Activated CD4-positive, alpha-beta memory T cell treated with anti-CD3 and anti-CD28 coated beads for 36 hours (primary cell): ENCODE data around the gene CREB3L2. TPM values are rescaled to one million over a fixed set of nuclear protein-coding genes. Genes with fewer than 3 reads are reported as not detected.
"Not testable (repeated sequence)": the region's sequence is repeated elsewhere in the genome, so short reads cannot be mapped to it uniquely, and the experiment has no call there.

Experiments used
- CTCF ChIA-PET: fragments of 350-600 bp; sonication (Branson Sonifier 250); formaldehyde crosslinking; loops from one replicate; lab custom pipeline; 2021; ENCODE audit warnings: antibody characterized with exemption, inconsistent platforms; lab: Charles Lee
- POLR2A ChIA-PET: fragments of 350-600 bp; sonication (Branson Sonifier 250); formaldehyde crosslinking; loops from one replicate; lab custom pipeline; 2021; ENCODE audit warnings: antibody characterized with exemption; lab: Charles Lee
- DNase-seq: peaks from one replicate; pipeline ENCODE4 v3.0.0-alpha.2; 2020
- H3K27ac Mint-ChIP-seq: one replicate; pipeline ENCODE4 v1.8.0; 2021; ENCODE audit warnings: mixed read lengths
- H3K27me3 Mint-ChIP-seq: one replicate; pipeline ENCODE4 v1.8.0; 2021; ENCODE audit warnings: mixed read lengths
- H3K36me3 Mint-ChIP-seq: one replicate; pipeline ENCODE4 v1.8.0; 2021; ENCODE audit warnings: mixed read lengths
- H3K4me1 Mint-ChIP-seq: one replicate; pipeline ENCODE4 v1.8.0; 2021; ENCODE audit warnings: low read depth, mixed read lengths
- H3K4me3 Mint-ChIP-seq: one replicate; pipeline ENCODE4 v1.8.0; 2021; ENCODE audit warnings: mild to moderate bottlenecking, mixed read lengths
- H3K9me3 Mint-ChIP-seq: one replicate; pipeline ENCODE4 v1.8.0; 2021; ENCODE audit warnings: mixed read lengths
- intact Hi-C: fragments of 100-400 bp; cut with micrococcal nuclease; formaldehyde crosslinking; loops from one replicate; pipeline ENCODE4 v1.15.1; 2023
- total RNA-seq, 2 experiments: library from RNA; stranded (reverse); gene quantifications; one replicate each; pipeline ENCODE4 v1.2.3, GENCODE V29; 2021

The CREB3L2 gene
- total RNA-seq: 10 to 100 TPM; 36.1 to 39.4 TPM

- ChIA-PET POLR2A (interaction anchor here (0.7 to 1.7 kb wide), 4 partner anchors 9 to 98 kb away, joined by 3 to 8 read pairs (median 3); no protein-coding TSS in a partner anchor), CTCF (interaction anchor here (0.6 to 15.3 kb wide), 27 partner anchors 9 to 885 kb away, joined by 3 to 433 read pairs (median 5); partner anchors contain the start of gene TRIM24)
- no peaks in the 10 kb centered on the region for H3K27me3 Mint-ChIP-seq
- peak within 1 kb of the TSS; percentile 87 for H3K27ac Mint-ChIP-seq
- intact Hi-C loops: loop anchor here (1.0 to 5.0 kb wide), 7 partner anchors 9 to 876 kb away; partner anchors contain the start of gene TRIM24
- H3K4me1 Mint-ChIP-seq: peaks cover 37% of the 10 kb centered on the region
- no peaks in the 10 kb centered on the region for H3K9me3 Mint-ChIP-seq
- peak within 1 kb of the TSS; percentile 94 for H3K4me3 Mint-ChIP-seq
- H3K36me3 Mint-ChIP-seq: peaks cover 9% of the 10 kb centered on the region
- peak; percentile 79 for DNase-seq
Measured at GRCh38 chr7:138001529-138002095, at the start of gene CREB3L2. TSS of gene CREB3L2 (minus strand) at chr7:138002086. CDS start at chr7:138001705, 381 bp downstream.

DNA sequence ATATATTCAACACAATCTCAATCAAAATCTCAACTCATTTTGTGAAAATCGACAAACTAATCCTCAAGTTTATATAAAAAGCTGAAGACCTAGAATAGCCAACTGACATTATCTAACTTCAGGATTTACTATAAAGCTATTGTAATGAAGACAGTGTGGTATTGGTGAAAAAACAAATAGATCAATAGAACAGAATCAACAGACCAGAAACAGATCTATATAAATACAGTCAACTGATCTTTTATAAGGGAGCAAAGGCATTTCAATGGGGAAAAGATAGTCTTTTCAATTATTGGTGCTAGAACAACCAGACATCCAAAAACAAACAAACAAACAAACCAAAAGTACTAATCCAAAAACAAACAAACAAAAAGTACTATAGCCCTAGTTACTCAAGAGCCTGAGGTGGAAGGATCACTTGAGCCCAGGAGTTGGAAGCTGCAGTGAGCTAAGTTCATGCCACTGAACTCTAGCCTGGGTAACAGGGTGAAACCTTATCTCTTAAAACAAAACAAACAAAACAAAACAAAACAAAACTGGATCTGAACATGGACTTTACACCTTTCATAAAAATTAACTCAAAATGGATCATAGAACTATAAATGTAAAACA, 47.7 kb upstream of the CREB3L2 start:
- no peak overlapping the region for H3K27ac Mint-ChIP-seq
- no peaks in the 10 kb centered on the region for H3K36me3 Mint-ChIP-seq
- H3K27me3 Mint-ChIP-seq: peaks cover 8% of the 10 kb centered on the region
- no peak for DNase-seq
- CTCF ChIA-PET: no interaction called here
- no peaks in the 10 kb centered on the region for H3K4me1 Mint-ChIP-seq
- H3K9me3 Mint-ChIP-seq: peaks cover 5% of the 10 kb centered on the region
- POLR2A ChIA-PET: no interaction called here
- intact Hi-C loops: no loop called here
- H3K4me3 Mint-ChIP-seq: no peak overlapping the region

DNA sequence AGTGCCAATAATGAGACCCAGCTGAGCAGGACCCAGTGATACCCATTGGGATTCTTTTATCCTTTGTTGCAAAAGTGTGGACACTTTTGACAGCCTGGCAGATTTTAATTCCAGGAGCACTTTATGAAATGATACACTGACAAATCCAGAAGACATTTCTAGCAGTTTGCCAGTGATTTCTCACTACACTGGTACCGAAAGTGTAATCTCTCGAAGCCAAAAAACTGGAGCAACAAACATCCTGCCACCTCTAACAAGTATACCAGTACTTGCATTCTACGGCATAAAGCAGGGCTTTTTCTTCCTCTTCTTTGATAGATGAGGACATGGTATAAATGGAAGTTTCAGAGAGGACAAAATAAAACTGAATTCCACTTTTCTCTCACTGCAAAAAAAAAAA, 46.0 kb upstream of the CREB3L2 start:
- no peaks in the 10 kb centered on the region for H3K36me3 Mint-ChIP-seq
- no peak for DNase-seq
- peaks cover 5% of the 10 kb centered on the region for H3K9me3 Mint-ChIP-seq
- ChIA-PET POLR2A (no interaction called here), CTCF (no interaction called here)
- peaks cover 8% of the 10 kb centered on the region for H3K27me3 Mint-ChIP-seq
- H3K4me3 Mint-ChIP-seq: no peak overlapping the region
- no peaks in the 10 kb centered on the region for H3K4me1 Mint-ChIP-seq
- no peak overlapping the region for H3K27ac Mint-ChIP-seq
- intact Hi-C loops: no loop called here

DNA sequence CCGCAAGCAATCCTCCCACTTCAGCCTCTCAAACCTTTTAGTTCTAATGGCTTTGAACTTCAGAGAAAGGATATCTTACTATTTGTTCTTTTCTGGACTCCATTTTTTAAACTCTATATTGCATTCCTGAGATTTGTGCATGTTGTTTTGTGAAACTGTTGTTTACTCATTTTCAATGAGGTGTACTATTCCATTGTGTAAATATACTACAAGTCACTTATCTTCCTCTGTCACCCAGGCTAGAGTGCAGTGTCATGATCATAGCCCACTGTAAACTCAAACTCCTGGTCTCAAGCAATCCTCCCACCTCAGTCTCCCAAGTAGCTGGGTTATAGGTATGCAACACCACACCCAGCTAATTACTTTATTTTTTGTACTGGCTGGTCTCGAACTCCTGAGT, 43.0 kb upstream of the CREB3L2 start:
- Mint-ChIP-seq H3K27ac (no peak overlapping the region), H3K4me3 (no peak overlapping the region), H3K36me3 (no peaks in the 10 kb centered on the region), H3K27me3 (peaks cover 22% of the 10 kb centered on the region), H3K4me1 (no peaks in the 10 kb centered on the region), H3K9me3 (no peaks in the 10 kb centered on the region)
- ChIA-PET POLR2A (no interaction called here), CTCF (interaction anchor here (1.1 kb wide), 1 partner anchor 36 kb away, joined by 3 read pairs; no protein-coding TSS in a partner anchor)
- intact Hi-C loops: no loop called here
- no peak for DNase-seq

- H3K4me1 Mint-ChIP-seq, DNase-seq, intact Hi-C loops, H3K27ac Mint-ChIP-seq, POLR2A ChIA-PET, H3K36me3 Mint-ChIP-seq, CTCF ChIA-PET, H3K9me3 Mint-ChIP-seq, H3K4me3 Mint-ChIP-seq: not testable (repeated sequence)
- H3K27me3 Mint-ChIP-seq: peaks cover 27% of the 10 kb centered on the region
Measured at GRCh38 chr7:138040063-138040462, 38.2 kb upstream of the CREB3L2 start.

DNA sequence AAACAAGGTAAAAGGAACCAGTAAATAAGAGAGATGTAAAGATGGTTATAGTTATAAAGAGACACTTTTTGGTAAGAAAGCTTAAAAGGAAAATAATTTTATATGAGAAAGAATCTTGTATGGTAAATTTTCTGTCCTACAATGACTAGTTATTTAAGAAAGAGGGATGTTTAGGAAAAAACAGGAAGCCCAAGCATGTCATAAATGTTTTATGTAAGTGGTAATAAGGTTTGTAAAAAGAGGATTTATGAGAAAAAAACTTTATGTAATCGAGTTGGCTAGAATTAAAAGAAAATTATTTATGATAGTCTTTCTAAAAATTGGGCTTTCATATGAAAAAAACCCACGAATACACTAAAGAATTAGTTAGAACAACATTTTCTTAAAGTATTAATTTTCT, 34.2 kb upstream of the CREB3L2 start:
- intact Hi-C loops: no loop called here
- Mint-ChIP-seq H3K27me3 (peaks cover 26% of the 10 kb centered on the region), H3K4me1 (no peaks in the 10 kb centered on the region), H3K9me3 (peaks cover 11% of the 10 kb centered on the region), H3K4me3 (no peak overlapping the region), H3K27ac (no peak overlapping the region), H3K36me3 (peaks cover 3% of the 10 kb centered on the region)
- ChIA-PET CTCF (no interaction called here), POLR2A (no interaction called here)
- no peak for DNase-seq

GRCh38 chr7:138033241-138033640, 31.4 kb upstream of the CREB3L2 start:
- no peak overlapping the region for H3K4me3 Mint-ChIP-seq
- peaks cover 10% of the 10 kb centered on the region for H3K27me3 Mint-ChIP-seq
- intact Hi-C loops: no loop called here
- no peaks in the 10 kb centered on the region for H3K4me1 Mint-ChIP-seq
- ChIA-PET POLR2A (no interaction called here), CTCF (interaction anchor here (1.1 kb wide), 1 partner anchor 112 kb away, joined by 3 read pairs; no protein-coding TSS in a partner anchor)
- no peak overlapping the region for H3K27ac Mint-ChIP-seq
- peaks cover 11% of the 10 kb centered on the region for H3K9me3 Mint-ChIP-seq
- H3K36me3 Mint-ChIP-seq: peaks cover 3% of the 10 kb centered on the region
- no peak for DNase-seq

DNA sequence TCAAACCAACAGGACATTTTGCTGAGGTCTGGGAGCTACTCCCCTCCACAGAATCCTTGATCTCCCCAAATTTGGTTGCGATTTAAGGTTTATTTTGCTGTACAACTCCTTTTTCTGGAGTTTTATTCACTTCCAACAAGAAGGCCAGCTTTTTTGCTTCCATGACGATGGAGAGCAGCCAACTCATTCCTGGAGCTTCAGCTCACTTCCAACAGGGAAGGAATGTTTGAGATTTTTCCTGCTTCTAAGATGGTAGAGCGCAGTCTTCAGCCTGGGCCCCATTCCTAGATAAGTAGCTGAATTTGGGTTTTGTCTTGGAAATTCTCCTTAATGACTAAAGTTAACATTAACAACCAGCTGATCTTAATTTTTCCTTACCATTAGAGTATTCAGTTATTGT, 30.9 kb upstream of the CREB3L2 start:
- POLR2A ChIA-PET: no interaction called here
- Mint-ChIP-seq H3K36me3 (peaks cover 3% of the 10 kb centered on the region), H3K4me1 (no peaks in the 10 kb centered on the region), H3K9me3 (peaks cover 11% of the 10 kb centered on the region), H3K27me3 (peaks cover 10% of the 10 kb centered on the region), H3K4me3 (no peak overlapping the region), H3K27ac (no peak overlapping the region)
- intact Hi-C loops: no loop called here
- DNase-seq: no peak
- CTCF ChIA-PET: interaction anchor here (0.9 to 1.2 kb wide), 3 partner anchors 30 to 129 kb away, joined by 3 read pairs; no protein-coding TSS in a partner anchor

- Mint-ChIP-seq H3K9me3 (peaks cover 11% of the 10 kb centered on the region), H3K27ac (no peak overlapping the region), H3K27me3 (peaks cover 10% of the 10 kb centered on the region), H3K36me3 (peaks cover 3% of the 10 kb centered on the region), H3K4me1 (no peaks in the 10 kb centered on the region), H3K4me3 (no peak overlapping the region)
- intact Hi-C loops: no loop called here
- POLR2A ChIA-PET: no interaction called here
- DNase-seq: no peak
- CTCF ChIA-PET: interaction anchor here (0.9 to 1.2 kb wide), 3 partner anchors 29 to 129 kb away, joined by 3 read pairs; no protein-coding TSS in a partner anchor
Measured at GRCh38 chr7:138032186-138032585, 30.3 kb upstream of the CREB3L2 start.

DNA sequence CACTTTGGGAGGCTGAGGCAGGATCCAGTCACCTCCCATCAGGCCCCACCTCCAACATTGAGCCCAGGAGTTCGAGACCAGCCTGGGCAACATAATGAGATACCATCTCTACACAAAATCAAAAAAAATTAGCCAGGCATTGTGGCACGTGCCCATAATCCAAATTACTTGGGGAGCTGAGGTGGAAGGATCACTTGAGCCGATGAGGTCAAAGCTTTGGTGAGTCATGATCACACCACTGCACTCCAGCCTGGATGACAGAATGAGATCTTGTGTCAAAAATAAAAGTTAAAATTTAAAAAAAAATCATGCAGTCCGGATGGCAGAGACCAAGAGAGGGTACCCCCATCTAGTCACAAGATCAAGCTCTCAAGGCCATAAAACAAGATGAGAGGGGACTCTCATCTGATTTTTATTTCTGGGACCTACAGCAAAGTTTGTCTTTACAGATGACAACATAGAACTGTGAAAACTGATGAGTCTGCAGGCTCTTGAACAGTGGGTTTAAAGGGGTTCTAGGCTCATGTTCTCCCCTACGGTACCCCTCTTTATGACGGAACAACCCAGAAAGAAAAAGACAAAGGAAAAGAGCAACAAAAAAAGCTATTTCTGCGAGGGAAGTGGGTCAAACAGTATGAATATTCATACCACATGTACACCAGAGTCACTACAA, 28.9 kb upstream of the CREB3L2 start:
- no peak for DNase-seq
- peaks cover 3% of the 10 kb centered on the region for H3K36me3 Mint-ChIP-seq
- H3K27ac Mint-ChIP-seq: no peak overlapping the region
- intact Hi-C loops: no loop called here
- no peaks in the 10 kb centered on the region for H3K4me1 Mint-ChIP-seq
- no peak overlapping the region for H3K4me3 Mint-ChIP-seq
- POLR2A ChIA-PET: no interaction called here
- H3K9me3 Mint-ChIP-seq: peaks cover 5% of the 10 kb centered on the region
- CTCF ChIA-PET: no interaction called here
- H3K27me3 Mint-ChIP-seq: peaks cover 7% of the 10 kb centered on the region

GRCh38 chr7:138029941-138030340, 28.1 kb upstream of the CREB3L2 start:
- H3K4me3 Mint-ChIP-seq: no peak overlapping the region
- H3K27me3 Mint-ChIP-seq: peaks cover 4% of the 10 kb centered on the region
- POLR2A ChIA-PET: no interaction called here
- CTCF ChIA-PET: no interaction called here
- peaks cover 7% of the 10 kb centered on the region for H3K9me3 Mint-ChIP-seq
- no peak overlapping the region for H3K27ac Mint-ChIP-seq
- peaks cover under 1% of the 10 kb centered on the region for H3K36me3 Mint-ChIP-seq
- intact Hi-C loops: no loop called here
- H3K4me1 Mint-ChIP-seq: no peaks in the 10 kb centered on the region
- no peak for DNase-seq

GRCh38 chr7:138029126-138029525, 27.2 kb upstream of the CREB3L2 start:
- POLR2A ChIA-PET: no interaction called here
- DNase-seq: no peak
- H3K4me1 Mint-ChIP-seq: peaks cover 2% of the 10 kb centered on the region
- CTCF ChIA-PET: no interaction called here
- no peaks in the 10 kb centered on the region for H3K36me3 Mint-ChIP-seq
- H3K9me3 Mint-ChIP-seq: peaks cover 7% of the 10 kb centered on the region
- intact Hi-C loops: no loop called here
- no peak overlapping the region for H3K27ac Mint-ChIP-seq
- H3K4me3 Mint-ChIP-seq: no peak overlapping the region
- H3K27me3 Mint-ChIP-seq: peaks cover 1% of the 10 kb centered on the region
